GM12872 (cell line): ENCODE results near the gene PRKCE.

Experiments
- CTCF ChIP-seq: IDR thresholded peaks from 3 replicates; pipeline ENCODE4 v1.5.1; 2011; ENCODE audit warnings: low read depth, mild to moderate bottlenecking, low read length, moderate library complexity; ENCODE audit not compliant: insufficient read depth

The PRKCE gene

DNA sequence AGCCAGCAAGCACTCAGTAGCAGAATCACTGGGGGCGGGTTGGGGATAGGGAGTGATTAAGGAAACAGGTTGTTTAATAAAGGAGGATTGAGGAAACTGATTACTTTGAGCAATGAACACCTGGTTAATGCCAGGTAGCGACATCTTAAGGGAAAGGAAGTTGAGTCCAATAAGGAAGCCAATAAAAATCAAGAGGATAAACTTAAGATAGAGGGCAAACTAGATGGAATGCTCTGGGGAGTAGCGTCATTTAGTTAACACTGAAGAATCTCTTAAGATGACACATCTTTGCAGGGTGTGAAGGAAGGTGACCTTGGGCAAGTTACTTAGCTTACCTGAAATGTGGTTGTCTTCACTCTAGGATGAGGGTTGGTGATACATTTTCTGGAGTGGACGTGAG is 242.7 kb downstream of the PRKCE start:
- no peak for TF ChIP-seq CTCF

DNA sequence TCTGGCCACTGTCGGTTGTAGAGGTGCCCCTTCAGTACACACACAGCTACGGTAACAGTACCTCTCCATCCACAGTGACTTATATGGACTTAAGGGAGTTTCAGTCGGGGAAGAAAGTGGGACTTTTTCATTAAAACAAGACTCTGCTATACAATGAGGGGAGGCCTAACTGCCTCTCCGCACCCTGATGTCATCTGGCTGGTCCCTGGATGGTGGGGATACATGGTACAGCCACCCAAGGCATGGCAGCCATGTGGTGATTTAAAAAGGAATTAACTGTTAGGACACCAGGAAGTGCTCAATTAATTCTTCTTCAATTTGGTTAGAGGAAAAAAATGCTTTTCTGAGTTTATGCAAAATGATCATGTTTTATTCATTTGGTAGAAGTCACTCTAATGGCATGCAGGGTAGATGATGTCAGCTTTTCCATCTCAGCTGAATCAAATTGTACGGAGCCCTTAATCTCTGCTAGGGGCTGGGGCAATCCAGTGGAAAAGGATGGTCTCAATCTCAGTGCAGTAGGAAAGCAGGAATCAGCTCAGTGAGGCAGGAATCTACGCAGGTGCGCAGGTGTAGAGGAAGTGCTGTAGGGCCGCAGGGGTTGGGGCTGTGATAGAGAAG is 243.9 kb downstream of the PRKCE start:
- TF ChIP-seq CTCF, result no peak

- TF ChIP-seq CTCF, result no peak
Observed at GRCh38 chr2:45896311-45896710, 244.8 kb downstream of the PRKCE start.

DNA sequence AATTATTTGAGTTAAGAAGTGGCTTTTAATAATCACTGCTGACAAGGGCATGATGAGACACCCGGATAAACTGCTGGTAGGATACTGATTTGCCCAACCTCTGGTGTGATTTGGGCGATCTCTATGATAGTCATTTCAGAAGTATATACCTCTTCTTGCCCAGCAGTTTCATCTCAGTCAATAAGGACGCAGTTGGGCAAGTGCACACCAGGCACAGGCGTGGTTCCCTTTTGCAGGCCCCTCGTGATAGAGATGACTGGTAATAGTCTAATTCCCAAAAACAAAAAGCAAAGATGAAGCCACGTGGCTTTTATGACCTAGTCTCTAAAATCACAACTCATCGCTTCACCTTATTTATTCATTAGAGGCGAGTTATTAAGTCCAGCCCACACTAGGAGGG is 246.4 kb downstream of the PRKCE start:
- TF ChIP-seq CTCF, result no peak

DNA sequence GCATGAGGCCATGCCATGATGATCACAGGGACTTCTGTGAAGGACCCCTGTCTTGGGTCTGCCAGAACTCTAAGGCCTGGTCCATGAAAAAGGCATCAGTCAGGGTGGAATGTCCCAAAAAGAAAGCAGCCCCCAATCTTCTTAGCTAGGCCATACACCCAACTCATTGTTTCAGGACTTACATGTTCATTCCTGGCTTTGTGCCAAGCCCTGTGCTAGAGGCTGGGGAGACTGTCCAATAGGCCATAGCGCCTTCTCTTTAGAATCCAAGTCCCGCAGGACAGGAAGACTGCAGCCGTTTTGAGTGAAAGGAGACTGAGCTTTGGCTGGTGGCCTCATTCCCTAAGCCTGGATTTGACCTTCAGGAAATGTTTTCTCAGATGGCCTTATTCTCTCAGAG is 247.3 kb downstream of the PRKCE start:
- no peak for TF ChIP-seq CTCF

- no peak for TF ChIP-seq CTCF
Observed at GRCh38 chr2:45899926-45900325, 248.5 kb downstream of the PRKCE start.

DNA sequence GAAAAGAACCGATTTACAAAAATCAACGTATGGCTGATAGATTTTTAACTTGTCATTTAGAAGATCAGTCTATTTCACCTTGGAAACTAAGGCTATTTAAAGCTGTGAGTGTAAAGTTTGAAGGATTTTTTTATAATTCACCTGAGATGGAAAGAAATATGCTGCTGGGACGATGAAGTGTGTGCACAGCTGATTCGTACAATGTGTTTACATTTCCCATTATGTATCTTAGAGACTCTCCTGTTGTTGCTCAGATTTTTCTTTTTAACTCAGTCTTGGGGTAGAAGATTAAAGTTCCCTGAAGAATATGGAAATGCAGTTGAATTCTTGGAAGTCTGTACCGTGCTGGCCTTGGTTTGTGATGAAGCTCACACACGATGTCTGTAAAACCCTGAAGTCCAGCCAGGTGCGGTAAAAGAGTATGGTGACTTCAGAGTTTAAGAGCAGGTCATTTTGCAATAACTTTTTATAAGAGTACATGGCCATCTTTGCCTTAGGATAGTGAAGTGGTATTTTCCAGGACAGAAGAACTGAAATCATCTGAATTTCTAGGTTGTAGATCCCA is 250.1 kb downstream of the PRKCE start:
- TF ChIP-seq CTCF, result no peak
